ENCODE results near the gene KIF1B. TPM values are rescaled to one million over a fixed set of nuclear protein-coding genes. Genes with fewer than 3 reads are reported as not detected.

The KIF1B gene
- total RNA-seq, 2 experiments from 2014 or later: 7.9 to 9.7 TPM

DNA sequence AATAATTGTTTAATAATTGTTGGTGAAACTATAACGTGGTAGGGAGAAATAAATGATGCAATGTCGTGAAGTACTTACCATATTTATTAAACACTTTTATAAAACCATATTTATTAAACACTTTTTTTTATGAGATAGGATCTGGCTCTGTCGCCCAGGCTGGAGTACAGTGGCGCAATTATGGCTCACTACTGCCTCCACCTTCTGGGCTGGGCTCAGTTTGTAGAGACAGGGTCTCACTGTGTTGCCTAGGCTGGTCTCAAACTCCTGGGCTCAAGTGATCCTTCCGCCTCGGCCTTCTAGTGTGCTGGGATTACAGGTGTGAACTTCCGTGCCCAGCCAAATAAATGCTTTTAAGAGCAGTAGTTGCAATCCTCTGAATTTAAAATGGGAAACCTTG, 112.5 kb downstream of the KIF1B start:
- Mint-ChIP-seq H3K4me1 (ENCODE audit: low read depth) (no peaks in the 10 kb centered on the region), H3K27me3 (no peaks in the 10 kb centered on the region), H3K36me3 (ENCODE audit: low read depth) (peaks cover 35% of the 10 kb centered on the region), H3K9me3 (no peaks in the 10 kb centered on the region), H3K27ac (no peak overlapping the region), H3K4me3 (no peak overlapping the region)
- H3K27me3 ChIP-seq (ENCODE audit: control insufficient read depth in 1 of 2, insufficient read depth in 2 of 2, low read length in 2 of 2): no peaks in the 10 kb centered on the region
- ATAC-seq (ENCODE audit: poor library complexity) (no peak), DNase-seq (no peak)
- POLR2A ChIA-PET: no interaction called here
- no peak overlapping the region for H3K4me3 ChIP-seq (ENCODE audit: low read length)
- H3K4me1 ChIP-seq (ENCODE audit: insufficient read depth, low read length): no peaks in the 10 kb centered on the region
- CTCF ChIA-PET: no interaction called here
- peaks cover 10% of the 10 kb centered on the region for H3K36me3 ChIP-seq (ENCODE audit: insufficient read depth, low read length)
- no peak overlapping the region for H3K27ac ChIP-seq (ENCODE audit: low read depth in 1 of 2, low read length in 2 of 2)
- H3K9me3 ChIP-seq (ENCODE audit: control insufficient read depth in 1 of 2, insufficient read depth in 1 of 2, low read length in 2 of 2): no peaks in the 10 kb centered on the region
- no peak for TF ChIP-seq CTCF (IDR thresholded peaks at IDR 0.05)
- intact Hi-C loops (cut with DNase I, micrococcal nuclease): no loop called here

GRCh38 chr1:10324627-10325026, 114.3 kb downstream of the KIF1B start:
- Histone ChIP-seq H3K9me3 (ENCODE audit: control insufficient read depth in 1 of 2, insufficient read depth in 1 of 2, low read length in 2 of 2) (no peaks in the 10 kb centered on the region), H3K4me3 (ENCODE audit: low read length) (peak overlapping the region; percentile 22), H3K36me3 (ENCODE audit: insufficient read depth, low read length) (peaks cover 10% of the 10 kb centered on the region), H3K27me3 (ENCODE audit: control insufficient read depth in 1 of 2, insufficient read depth in 2 of 2, low read length in 2 of 2) (no peaks in the 10 kb centered on the region), H3K4me1 (ENCODE audit: insufficient read depth, low read length) (no peaks in the 10 kb centered on the region), H3K27ac (ENCODE audit: low read depth in 1 of 2, low read length in 2 of 2) (peak overlapping the region in 1 of 2 donors; percentile 29)
- ChIA-PET CTCF (no interaction called here), POLR2A (no interaction called here)
- H3K36me3 Mint-ChIP-seq (ENCODE audit: low read depth): peaks cover 35% of the 10 kb centered on the region
- no peak for TF ChIP-seq CTCF (IDR thresholded peaks at IDR 0.05)
- no peaks in the 10 kb centered on the region for H3K4me1 Mint-ChIP-seq (ENCODE audit: low read depth)
- H3K4me3 Mint-ChIP-seq: peak overlapping the region; percentile 73
- intact Hi-C loops (cut with DNase I, micrococcal nuclease): loop anchor here in 1 of 2 experiments (2.0 kb wide), 1 partner anchor 16 kb away; no protein-coding TSS in a partner anchor
- peak overlapping the region; percentile 77 for H3K27ac Mint-ChIP-seq
- no peak for ATAC-seq (ENCODE audit: poor library complexity)
- H3K9me3 Mint-ChIP-seq: no peaks in the 10 kb centered on the region
- DNase-seq: peak in 5 of 14 experiments; percentile 6 to 57 (median 47)
- H3K27me3 Mint-ChIP-seq: no peaks in the 10 kb centered on the region

DNA sequence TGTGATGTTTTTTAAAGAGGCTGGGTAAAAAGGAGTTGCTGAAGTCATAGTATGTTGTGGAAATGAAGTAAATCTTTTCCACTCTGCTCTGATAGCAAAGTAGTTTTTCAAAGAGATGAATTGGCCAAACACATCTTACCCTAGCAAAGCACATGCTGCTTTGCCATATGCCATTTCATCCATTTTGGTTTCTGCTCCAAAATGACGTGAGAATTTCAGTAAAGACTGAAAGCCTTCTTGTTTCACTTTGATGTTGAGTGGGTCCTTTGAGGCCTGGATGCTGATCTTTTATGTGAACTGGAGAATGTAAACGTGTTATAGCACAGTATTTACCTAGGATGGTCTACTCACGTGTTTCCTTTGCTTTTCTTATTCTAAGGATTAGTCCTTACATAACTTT, 115.2 kb downstream of the KIF1B start:
- Histone ChIP-seq H3K4me1 (ENCODE audit: insufficient read depth, low read length) (no peaks in the 10 kb centered on the region), H3K4me3 (ENCODE audit: low read length) (no peak overlapping the region), H3K36me3 (ENCODE audit: insufficient read depth, low read length) (peaks cover 10% of the 10 kb centered on the region), H3K9me3 (ENCODE audit: control insufficient read depth in 1 of 2, insufficient read depth in 1 of 2, low read length in 2 of 2) (no peaks in the 10 kb centered on the region), H3K27ac (ENCODE audit: low read depth in 1 of 2, low read length in 2 of 2) (no peak overlapping the region), H3K27me3 (ENCODE audit: control insufficient read depth in 1 of 2, insufficient read depth in 2 of 2, low read length in 2 of 2) (no peaks in the 10 kb centered on the region)
- intact Hi-C loops (cut with DNase I, micrococcal nuclease): loop anchor here in 1 of 2 experiments (2.0 kb wide), 1 partner anchor 17 kb away; no protein-coding TSS in a partner anchor
- ChIA-PET CTCF (no interaction called here), POLR2A (no interaction called here)
- DNase-seq: peak in 3 of 14 experiments; percentile 6 to 28 (median 13)
- no peak for TF ChIP-seq CTCF (IDR thresholded peaks at IDR 0.05)
- H3K4me3 Mint-ChIP-seq: peak overlapping the region; percentile 73
- no peaks in the 10 kb centered on the region for H3K4me1 Mint-ChIP-seq (ENCODE audit: low read depth)
- no peaks in the 10 kb centered on the region for H3K27me3 Mint-ChIP-seq
- H3K36me3 Mint-ChIP-seq (ENCODE audit: low read depth): peaks cover 35% of the 10 kb centered on the region
- no peaks in the 10 kb centered on the region for H3K9me3 Mint-ChIP-seq
- H3K27ac Mint-ChIP-seq: peak overlapping the region; percentile 77
- no peak for ATAC-seq (ENCODE audit: poor library complexity)
